CD14-positive monocyte (primary cell): Measurements from ENCODE around the gene MTR. TPM values are rescaled to one million over a fixed set of nuclear protein-coding genes. Genes with fewer than 3 reads are reported as not detected.

Experiments
- DNase-seq, 3 donors: peaks; one replicate each; pipeline ENCODE4 v3.0.0-alpha.2; 2011 to 2022
- H2AFZ ChIP-seq: 2 replicates; pipeline ENCODE4 v1.6.0; 2012; ENCODE audit warnings: mild to moderate bottlenecking, low read depth, low read length, inconsistent platforms; ENCODE audit not compliant: insufficient read depth, poor library complexity, severe bottlenecking
- H3K27ac ChIP-seq, 2 donors: 1 replicate in 1 of 2; 2 replicates in 1 of 2; pipeline ENCODE4 v1.5.1; 2012 to 2013; ENCODE audit warnings: low read length in 2 of 2, control low read depth in 1 of 2, inconsistent platforms in 1 of 2, low read depth in 1 of 2, mild to moderate bottlenecking in 1 of 2
- H3K27me3 ChIP-seq, 2 donors: one replicate each; pipeline versions ENCODE4 v1.6.0 to v1.6.1; 2011 to 2013; ENCODE audit warnings: low read length in 2 of 2; ENCODE audit not compliant: control insufficient read depth in 2 of 2, insufficient read depth in 2 of 2
- H3K36me3 ChIP-seq, 2 donors: replicated peaks in 1 of 2; 1 replicate in 1 of 2; 2 replicates in 1 of 2; pipeline versions ENCODE4 v1.5.1 to v1.6.1; 2012 to 2013; ENCODE audit warnings: low read length in 2 of 2, control low read depth in 1 of 2, inconsistent platforms in 1 of 2, mild to moderate bottlenecking in 1 of 2; ENCODE audit not compliant: insufficient read depth in 2 of 2, control insufficient read depth in 1 of 2
- H3K4me1 ChIP-seq, 2 donors: 1 replicate in 1 of 2; 2 replicates in 1 of 2; pipeline versions ENCODE4 v1.5.1 to v1.6.1; 2012 to 2013; ENCODE audit warnings: low read length in 2 of 2, control low read depth in 1 of 2, inconsistent platforms in 1 of 2, mild to moderate bottlenecking in 1 of 2, moderate library complexity in 1 of 2; ENCODE audit not compliant: insufficient read depth in 2 of 2, control insufficient read depth in 1 of 2
- H3K4me2 ChIP-seq: replicated peaks from 2 replicates; pipeline ENCODE3; 2012; ENCODE audit warnings: low read length, moderate library complexity, mild to moderate bottlenecking; ENCODE audit not compliant: poor library complexity, severe bottlenecking; ENCODE audit errors: extremely low read depth
- H3K4me3 ChIP-seq, 3 experiments: fragments of 200-600 bp in 1 of 3; sonication (generic) in 1 of 3; replicated peaks in 1 of 3; 1 replicate in 2 of 3; 2 replicates in 1 of 3; pipeline ENCODE4 v1.5.1; 2011 to 2013; ENCODE audit warnings: low read length in 3 of 3, mild to moderate bottlenecking in 3 of 3, control low read depth in 2 of 3, low read depth in 2 of 3, inconsistent platforms in 1 of 3, moderate library complexity in 1 of 3
- H3K79me2 ChIP-seq: 2 replicates; pipeline ENCODE4 v1.6.0; 2012; ENCODE audit warnings: mild to moderate bottlenecking, control low read depth, inconsistent platforms, low read length, moderate library complexity; ENCODE audit not compliant: insufficient read depth
- H3K9ac ChIP-seq: 2 replicates; pipeline ENCODE4 v1.6.0; 2017; ENCODE audit warnings: low read length, mild to moderate bottlenecking; ENCODE audit not compliant: insufficient read depth, poor library complexity, severe bottlenecking
- H3K9me3 ChIP-seq, 2 donors: replicated peaks in 1 of 2; 1 replicate in 1 of 2; 2 replicates in 1 of 2; pipeline versions ENCODE4 v1.5.1 to v1.6.1; 2012 to 2013; ENCODE audit warnings: low read length in 2 of 2, control low read depth in 1 of 2; ENCODE audit not compliant: control insufficient read depth in 1 of 2, insufficient read depth in 1 of 2
- H4K20me1 ChIP-seq: 2 replicates; pipeline ENCODE4 v1.6.0; 2012; ENCODE audit warnings: mild to moderate bottlenecking, low read length, control low read depth, moderate library complexity; ENCODE audit not compliant: insufficient read depth
- H3K27ac Mint-ChIP-seq, 7 donors: one replicate each; pipeline ENCODE4 v1.8.0; 2020; ENCODE audit warnings: mild to moderate bottlenecking in 7 of 7, mixed read lengths in 7 of 7, moderate library complexity in 6 of 7, inconsistent platforms in 2 of 7
- H3K27me3 Mint-ChIP-seq, 3 donors: one replicate each; pipeline ENCODE4 v1.8.0; 2021 to 2022; ENCODE audit warnings: low read depth in 3 of 3, mild to moderate bottlenecking in 3 of 3, mixed read lengths in 3 of 3, moderate library complexity in 3 of 3, inconsistent platforms in 1 of 3
- H3K36me3 Mint-ChIP-seq, 2 donors: one replicate each; pipeline ENCODE4 v1.8.0; 2020; ENCODE audit warnings: mixed read lengths in 2 of 2, inconsistent platforms in 1 of 2, mild to moderate bottlenecking in 1 of 2
- H3K4me1 Mint-ChIP-seq: one replicate; pipeline ENCODE4 v1.8.0; 2020; ENCODE audit warnings: mild to moderate bottlenecking, mixed read lengths
- H3K4me3 Mint-ChIP-seq, 2 donors: one replicate each; pipeline ENCODE4 v1.8.0; 2020; ENCODE audit warnings: mild to moderate bottlenecking in 2 of 2, mixed read lengths in 2 of 2, moderate library complexity in 1 of 2
- H3K9me3 Mint-ChIP-seq, 7 donors: one replicate each; pipeline ENCODE4 v1.8.0; 2020 to 2022; ENCODE audit warnings: mixed read lengths in 7 of 7, mild to moderate bottlenecking in 6 of 7, moderate library complexity in 6 of 7, inconsistent platforms in 2 of 7
- CTCF ChIP-seq: fragments of 200-600 bp; IDR thresholded peaks from one replicate; pipeline ENCODE4 v1.8.0; 2022; ENCODE audit warnings: antibody characterized with exemption, mild to moderate bottlenecking
- WGBS: methylation state at CpG from one replicate; pipeline ENCODE4 v1.1.5; 2013; ENCODE audit warnings: missing lambda C conversion rate; ENCODE audit not compliant: insufficient coverage; 5-methylcytosine and 5-hydroxymethylcytosine counted together
- intact Hi-C, 2 donors: fragments of 100-400 bp; cut with micrococcal nuclease; formaldehyde crosslinking; loops; one replicate each; pipeline versions ENCODE4 v1.15.0 to v1.15.1; 2023
- polyA plus RNA-seq, 3 donors: library from polyadenylated mRNA; depleted of rRNA in 1 of 3; unstranded in 2 of 3; stranded (reverse) in 1 of 3; fragments of 300-500 nt in 2 of 3; fragments of >200 nt in 1 of 3; fragmentation: Illumina TruSeq in 2 of 3; gene quantifications; 1 replicate in 2 of 3; 2 replicates in 1 of 3; pipeline ENCODE4 v1.2.3, GENCODE V29; 2012 to 2021

The MTR gene
- polyA plus RNA-seq, 3 donors: 3.4 to 5.4 (median 4.7) TPM

GRCh38 chr1:236753964-236754363, 41.1 kb upstream of the MTR start:
- Mint-ChIP-seq H3K4me1 (peaks cover 4% of the 10 kb centered on the region), H3K4me3 (no peak overlapping the region), H3K36me3 (no peaks in the 10 kb centered on the region), H3K9me3 (no peaks in the 10 kb centered on the region), H3K27ac (peak overlapping the region in 1 of 7 donors; percentile 64), H3K27me3 (peaks cover 0 to 9% (median 7%) of the 10 kb centered on the region in 3 donors)
- no peak overlapping the region for H3K9ac ChIP-seq
- TF ChIP-seq CTCF: no peak
- H3K4me2 ChIP-seq: no peak overlapping the region
- H3K4me1 ChIP-seq: no peaks in the 10 kb centered on the region
- no peaks in the 10 kb centered on the region for H3K27me3 ChIP-seq
- no peak for DNase-seq
- H3K79me2 ChIP-seq: no peaks in the 10 kb centered on the region
- H4K20me1 ChIP-seq: no peaks in the 10 kb centered on the region
- no peak overlapping the region for H3K27ac ChIP-seq
- no peaks in the 10 kb centered on the region for H3K36me3 ChIP-seq
- intact Hi-C loops: no loop called here
- no peak overlapping the region for H2AFZ ChIP-seq
- 96% methylated on average over 12 of the region's 14 CpGs for WGBS
- H3K4me3 ChIP-seq: no peak overlapping the region
- no peaks in the 10 kb centered on the region for H3K9me3 ChIP-seq

- Mint-ChIP-seq H3K4me3 (no peak overlapping the region), H3K9me3 (no peaks in the 10 kb centered on the region), H3K36me3 (no peaks in the 10 kb centered on the region), H3K27ac (no peak overlapping the region), H3K27me3 (peaks cover 0 to 6% (median 5%) of the 10 kb centered on the region in 3 donors), H3K4me1 (peaks cover 8% of the 10 kb centered on the region)
- no peak overlapping the region for H3K9ac ChIP-seq
- H3K4me3 ChIP-seq: no peak overlapping the region
- H4K20me1 ChIP-seq: no peaks in the 10 kb centered on the region
- H3K4me2 ChIP-seq: no peak overlapping the region
- intact Hi-C loops: no loop called here
- no peak overlapping the region for H2AFZ ChIP-seq
- 92% methylated on average over 14 of the region's 18 CpGs for WGBS
- no peaks in the 10 kb centered on the region for H3K27me3 ChIP-seq
- no peaks in the 10 kb centered on the region for H3K36me3 ChIP-seq
- no peak for TF ChIP-seq CTCF
- no peaks in the 10 kb centered on the region for H3K79me2 ChIP-seq
- H3K9me3 ChIP-seq: no peaks in the 10 kb centered on the region
- no peak overlapping the region for H3K27ac ChIP-seq
- no peaks in the 10 kb centered on the region for H3K4me1 ChIP-seq
- no peak for DNase-seq
These were observed 40.4 kb upstream of the MTR start for GRCh38 chr1:236754525-236755210.
